T-helper 2 cell (primary cell): Measurements from ENCODE around the gene MACROD2.

Source experiments
- DNase-seq, 5 experiments: peaks; one replicate each; pipeline versions ENCODE4 v3.0.0 to v3.0.0-alpha.2; 2012 to 2022

MACROD2 gene

GRCh38 chr20:15031546-15032351 lies 1036.4 kb downstream of the MACROD2 start:
- no peak for DNase-seq

GRCh38 chr20:15032352-15032622 lies 1037.0 kb downstream of the MACROD2 start:
- no peak for DNase-seq

GRCh38 chr20:15033269-15033668 lies 1038.0 kb downstream of the MACROD2 start:
- no peak for DNase-seq

GRCh38 chr20:15033891-15034290 lies 1038.6 kb downstream of the MACROD2 start:
- DNase-seq: no peak

GRCh38 chr20:15036948-15037347 lies 1041.6 kb downstream of the MACROD2 start:
- no peak for DNase-seq

- DNase-seq: no peak
Measured at GRCh38 chr20:15039088-15039752, 1043.9 kb downstream of the MACROD2 start.

- no peak for DNase-seq
Measured at GRCh38 chr20:15042723-15043122, 1047.4 kb downstream of the MACROD2 start.

- DNase-seq: no peak
Measured at GRCh38 chr20:15045246-15045645, 1049.9 kb downstream of the MACROD2 start.

GRCh38 chr20:15047042-15047441 lies 1051.7 kb downstream of the MACROD2 start:
- no peak for DNase-seq

- DNase-seq: no peak
Measured at GRCh38 chr20:15047601-15048000, 1052.3 kb downstream of the MACROD2 start.

GRCh38 chr20:15056246-15056645 lies 1060.9 kb downstream of the MACROD2 start:
- no peak for DNase-seq

- no peak for DNase-seq
Measured at GRCh38 chr20:15058841-15059240, 1063.5 kb downstream of the MACROD2 start.

GRCh38 chr20:15059438-15059837 lies 1064.1 kb downstream of the MACROD2 start:
- DNase-seq: no peak

GRCh38 chr20:15060265-15061060 lies 1065.1 kb downstream of the MACROD2 start:
- no peak for DNase-seq

- DNase-seq: no peak
Measured at GRCh38 chr20:15061061-15061430, 1065.7 kb downstream of the MACROD2 start.

GRCh38 chr20:15061955-15062354 lies 1066.6 kb downstream of the MACROD2 start:
- DNase-seq: no peak

- DNase-seq: no peak
Measured at GRCh38 chr20:15063081-15063480, 1067.8 kb downstream of the MACROD2 start.

- DNase-seq: no peak
Measured at GRCh38 chr20:15064741-15065140, 1069.4 kb downstream of the MACROD2 start.

GRCh38 chr20:15065794-15066193 lies 1070.5 kb downstream of the MACROD2 start:
- no peak for DNase-seq

- DNase-seq: no peak
Measured at GRCh38 chr20:15068486-15068885, 1073.2 kb downstream of the MACROD2 start.

GRCh38 chr20:15069355-15069754 lies 1074.0 kb downstream of the MACROD2 start:
- no peak for DNase-seq

GRCh38 chr20:15071085-15071808 lies 1075.9 kb downstream of the MACROD2 start:
- DNase-seq: no peak

- no peak for DNase-seq
Measured at GRCh38 chr20:15072316-15072715, 1077.0 kb downstream of the MACROD2 start.
